Testis (tissue), 2 donors: Measurements from ENCODE around the gene GSN.
"Not testable (repeated sequence)": the region's sequence is repeated elsewhere in the genome, so short reads cannot be mapped to it uniquely, and the experiment has no call there.

Experiments
- POLR2A ChIP-seq: fragments of 450-650 bp; IDR thresholded peaks from one replicate; pipeline ENCODE4 v1.6.1; 2017; ENCODE audit warnings: antibody characterized with exemption, mild to moderate bottlenecking, moderate library complexity
- TF ChIP-seq, protein P1 (sequence below), 3 experiments: fragments of 450-650 bp in 2 of 3; fragments of 200-600 bp in 1 of 3; sonication (generic) in 1 of 3; IDR thresholded peaks; one replicate each; pipeline ENCODE4 v1.5.1; 2016 to 2019; ENCODE audit warnings: antibody characterized with exemption in 3 of 3, mild to moderate bottlenecking in 2 of 3, moderate library complexity in 1 of 3

DNA sequence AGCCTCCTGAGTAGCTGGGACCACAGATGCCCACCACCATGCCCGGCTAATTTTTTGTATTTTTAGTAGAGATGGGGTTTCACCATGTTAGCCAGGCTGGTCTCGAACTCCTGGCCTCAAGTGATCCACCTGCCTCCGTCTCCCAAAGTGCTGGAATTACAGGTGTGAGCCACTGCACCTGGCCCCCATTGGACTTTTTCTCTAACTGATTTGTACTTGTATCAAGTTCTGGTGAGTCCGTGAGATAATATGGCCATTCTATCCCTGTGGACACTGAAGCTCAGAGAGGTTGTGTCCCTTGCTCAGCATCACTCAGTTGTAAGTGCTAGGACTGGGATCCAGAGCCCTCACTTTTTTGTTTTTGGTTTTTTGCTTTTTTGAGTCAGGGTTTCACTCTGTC is 23.6 kb downstream of the GSN start:
- TF ChIP-seq, protein P1, sequence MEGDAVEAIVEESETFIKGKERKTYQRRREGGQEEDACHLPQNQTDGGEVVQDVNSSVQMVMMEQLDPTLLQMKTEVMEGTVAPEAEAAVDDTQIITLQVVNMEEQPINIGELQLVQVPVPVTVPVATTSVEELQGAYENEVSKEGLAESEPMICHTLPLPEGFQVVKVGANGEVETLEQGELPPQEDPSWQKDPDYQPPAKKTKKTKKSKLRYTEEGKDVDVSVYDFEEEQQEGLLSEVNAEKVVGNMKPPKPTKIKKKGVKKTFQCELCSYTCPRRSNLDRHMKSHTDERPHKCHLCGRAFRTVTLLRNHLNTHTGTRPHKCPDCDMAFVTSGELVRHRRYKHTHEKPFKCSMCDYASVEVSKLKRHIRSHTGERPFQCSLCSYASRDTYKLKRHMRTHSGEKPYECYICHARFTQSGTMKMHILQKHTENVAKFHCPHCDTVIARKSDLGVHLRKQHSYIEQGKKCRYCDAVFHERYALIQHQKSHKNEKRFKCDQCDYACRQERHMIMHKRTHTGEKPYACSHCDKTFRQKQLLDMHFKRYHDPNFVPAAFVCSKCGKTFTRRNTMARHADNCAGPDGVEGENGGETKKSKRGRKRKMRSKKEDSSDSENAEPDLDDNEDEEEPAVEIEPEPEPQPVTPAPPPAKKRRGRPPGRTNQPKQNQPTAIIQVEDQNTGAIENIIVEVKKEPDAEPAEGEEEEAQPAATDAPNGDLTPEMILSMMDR (IDR thresholded peaks at IDR 0.05): not testable (repeated sequence)
- TF ChIP-seq POLR2A: not testable (repeated sequence)
